HG02763 (cell line): ENCODE results near the gene UHMK1.
"Not testable (repeated sequence)": the region's sequence is repeated elsewhere in the genome, so short reads cannot be mapped to it uniquely, and the experiment has no call there.

Experiments used
- ATAC-seq: cut with Tn5 transposase; IDR thresholded peaks from one replicate; pipeline ENCODE4 v1.9.1; 2021; ENCODE audit warnings: mild to moderate bottlenecking, moderate library complexity; ENCODE audit not compliant: unreplicated experiment

UHMK1 gene

GRCh38 chr1:162564762-162565218 is 67.2 kb downstream of the UHMK1 start:
- no peak for ATAC-seq

- no peak for ATAC-seq
Measured at GRCh38 chr1:162565460-162565859, 67.8 kb downstream of the UHMK1 start.

DNA sequence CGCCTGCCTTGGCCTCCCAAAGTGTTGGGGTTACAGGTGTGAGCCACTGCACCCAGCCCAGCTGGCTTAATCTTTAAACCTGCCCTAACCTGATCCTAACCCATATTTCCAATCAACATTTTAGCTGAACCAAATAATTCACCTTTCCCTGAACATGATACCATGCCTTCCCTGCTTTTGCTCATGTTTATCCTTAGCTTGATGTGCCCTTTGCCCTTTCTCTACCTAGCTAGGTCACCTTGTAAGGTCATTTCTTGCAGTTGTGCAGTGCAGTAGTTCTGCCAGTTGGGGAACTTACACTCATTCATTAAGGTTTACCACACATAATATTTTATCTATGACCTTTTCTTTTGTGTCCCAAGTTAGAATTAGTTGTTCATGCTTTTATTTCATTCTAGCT is 69.3 kb downstream of the UHMK1 start:
- ATAC-seq, result no peak

DNA sequence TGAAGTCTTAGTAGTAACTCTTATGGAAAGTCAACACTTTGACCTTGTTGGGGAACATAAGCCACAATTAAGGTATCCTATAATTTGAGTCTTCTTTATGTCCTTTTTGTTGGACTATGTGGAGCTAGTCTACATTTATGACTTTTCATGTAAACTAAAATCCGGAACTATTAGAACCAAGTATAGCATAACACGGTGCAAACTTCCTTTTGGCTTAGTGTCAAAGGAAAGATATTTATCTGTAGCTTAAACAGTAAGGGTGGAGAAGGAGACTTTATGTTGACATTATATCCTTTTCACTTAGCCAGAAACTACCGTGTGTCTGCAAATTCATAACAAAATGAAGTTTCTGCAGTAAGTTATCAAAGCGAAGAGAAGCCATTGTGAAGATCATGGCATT is 71.2 kb downstream of the UHMK1 start:
- no peak for ATAC-seq

DNA sequence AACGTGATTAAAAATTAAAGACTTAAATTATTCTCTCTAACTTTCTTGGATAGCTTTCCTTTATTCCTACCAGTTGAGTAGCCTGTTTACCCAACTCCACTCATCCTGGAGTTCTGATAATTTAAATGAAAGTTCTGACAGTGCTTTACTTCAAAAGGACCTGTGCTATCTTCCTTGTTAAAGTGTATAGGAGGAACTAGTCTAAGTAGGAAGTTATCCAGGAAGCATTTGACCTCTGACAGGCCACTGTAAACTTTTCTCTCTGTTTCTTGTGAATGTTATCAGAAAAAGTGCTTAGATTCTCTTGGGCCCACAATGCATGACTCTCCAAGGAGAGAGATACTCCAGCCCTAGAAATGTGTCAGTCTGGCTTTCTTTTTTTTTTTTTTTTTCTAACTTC is 73.1 kb downstream of the UHMK1 start:
- ATAC-seq, result no peak

- ATAC-seq, result not testable (repeated sequence)
Measured at GRCh38 chr1:162571121-162571520, 73.5 kb downstream of the UHMK1 start.

GRCh38 chr1:162571696-162572095 is 74.1 kb downstream of the UHMK1 start:
- ATAC-seq, result no peak

DNA sequence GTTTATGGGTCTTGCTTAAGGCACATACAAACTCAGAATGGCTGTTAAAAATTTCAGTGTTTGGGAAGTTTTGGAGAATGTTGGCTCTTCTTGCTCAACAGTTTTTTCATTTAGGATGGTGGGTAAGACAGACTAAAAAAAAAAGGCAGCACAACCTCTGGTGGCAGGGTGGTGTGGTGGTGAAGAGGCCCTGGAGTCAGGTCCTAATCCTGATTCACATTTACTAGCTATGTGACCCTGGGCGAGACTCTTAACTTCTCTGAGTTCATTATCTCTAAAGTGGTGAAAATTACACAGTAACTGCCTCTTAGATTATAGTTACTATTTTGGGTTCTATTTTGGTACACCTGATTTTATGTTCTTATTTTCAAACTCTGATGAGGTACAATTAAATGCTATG is 75.5 kb downstream of the UHMK1 start:
- no peak for ATAC-seq

- ATAC-seq, result no peak
Measured at GRCh38 chr1:162578071-162578700, 80.6 kb downstream of the UHMK1 start.

GRCh38 chr1:162578936-162579335 is 81.3 kb downstream of the UHMK1 start:
- ATAC-seq, result no peak
